Bronchial epithelial cell (primary cell): ENCODE results near the gene DHRS2. TPM values are rescaled to one million over a fixed set of nuclear protein-coding genes. Genes with fewer than 3 reads are reported as not detected.

Source experiments
- DNase-seq: peaks from one replicate; pipeline ENCODE4 v3.0.0-alpha.2; 2010; ENCODE audit warnings: low read depth
- FAIRE-seq: peaks from 2 replicates; lab custom pipeline; 2011; peaks lifted over from hg19 to GRCh38; lab: Jason Lieb, UNC
- H3K27me3 ChIP-seq: 2 replicates; pipeline ENCODE4 v1.5.1; 2011; ENCODE audit warnings: low read length; ENCODE audit not compliant: control insufficient read depth, insufficient read depth
- H3K36me3 ChIP-seq: 2 replicates; pipeline ENCODE4 v1.5.1; 2011; ENCODE audit warnings: low read length; ENCODE audit not compliant: control insufficient read depth, insufficient read depth
- H3K4me3 ChIP-seq: 2 replicates; pipeline ENCODE4 v1.5.1; 2011; ENCODE audit warnings: mild to moderate bottlenecking, low read depth, low read length, control low read depth
- CTCF ChIP-seq: IDR thresholded peaks from 2 replicates; pipeline ENCODE4 v1.5.1; 2011; ENCODE audit warnings: mild to moderate bottlenecking, moderate library complexity, low read length, control low read depth, inconsistent platforms; ENCODE audit not compliant: insufficient read depth, severe bottlenecking
- total RNA-seq: library from RNA; depleted of rRNA; stranded (reverse); fragments of >200 nt; gene quantifications from 2 replicates; pipeline ENCODE4 v1.2.1, GENCODE V29; 2014

Gene DHRS2
- total RNA-seq, 1 donor from 2014 or later = not detected

GRCh38 chr14:23653051-23653450, 16.9 kb downstream of the DHRS2 start:
- H3K4me3 ChIP-seq = no peak overlapping the region
- no peak for FAIRE-seq
- DNase-seq = no peak
- no peaks in the 10 kb centered on the region for H3K36me3 ChIP-seq
- TF ChIP-seq CTCF = no peak
- no peaks in the 10 kb centered on the region for H3K27me3 ChIP-seq

- no peak for TF ChIP-seq CTCF
- H3K27me3 ChIP-seq = no peaks in the 10 kb centered on the region
- no peaks in the 10 kb centered on the region for H3K36me3 ChIP-seq
- DNase-seq (no peak), FAIRE-seq (no peak)
- no peak overlapping the region for H3K4me3 ChIP-seq
Measured at GRCh38 chr14:23654231-23654630, 18.1 kb downstream of the DHRS2 start.

DNA sequence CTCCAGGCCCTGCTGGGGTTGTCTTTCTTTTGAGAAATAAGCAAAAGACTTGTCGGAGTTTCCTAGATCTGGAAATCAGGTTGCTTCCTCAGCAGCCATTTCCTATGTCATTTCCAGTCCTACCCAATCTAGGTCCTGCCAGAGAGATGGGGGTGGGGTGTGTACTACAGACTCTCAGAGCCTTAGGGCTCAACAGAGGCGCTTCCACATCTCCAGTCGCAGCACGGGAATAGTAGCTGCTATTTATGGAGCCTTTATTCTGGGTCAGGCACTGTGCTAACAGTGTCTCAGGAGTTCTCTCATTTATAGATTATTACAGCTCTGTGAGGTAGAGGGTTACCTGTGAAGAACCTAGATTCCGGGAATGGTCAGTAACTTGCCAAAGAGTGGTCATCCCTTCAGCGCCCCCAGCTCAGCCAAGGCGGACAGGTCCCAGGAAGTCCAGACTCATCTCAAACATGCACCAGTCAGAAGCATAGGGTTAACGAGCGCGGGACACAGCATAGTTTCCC, 21.9 kb downstream of the DHRS2 start:
- FAIRE-seq (no peak), DNase-seq (no peak)
- no peaks in the 10 kb centered on the region for H3K27me3 ChIP-seq
- no peaks in the 10 kb centered on the region for H3K36me3 ChIP-seq
- no peak overlapping the region for H3K4me3 ChIP-seq
- TF ChIP-seq CTCF = no peak

- FAIRE-seq (no peak), DNase-seq (no peak)
- no peak for TF ChIP-seq CTCF
- H3K27me3 ChIP-seq = no peaks in the 10 kb centered on the region
- H3K36me3 ChIP-seq = no peaks in the 10 kb centered on the region
- H3K4me3 ChIP-seq = no peak overlapping the region
Measured at GRCh38 chr14:23660290-23661226, 24.4 kb downstream of the DHRS2 start.

GRCh38 chr14:23661542-23661941, 25.4 kb downstream of the DHRS2 start:
- no peaks in the 10 kb centered on the region for H3K36me3 ChIP-seq
- FAIRE-seq (no peak), DNase-seq (no peak)
- H3K27me3 ChIP-seq = no peaks in the 10 kb centered on the region
- no peak for TF ChIP-seq CTCF
- H3K4me3 ChIP-seq = no peak overlapping the region
